Skeletal muscle tissue (tissue), 4 donors: Measurements from ENCODE around the gene C2CD3. TPM values are rescaled to one million over a fixed set of nuclear protein-coding genes. Genes with fewer than 3 reads are reported as not detected.
"Not testable (repeated sequence)": the region's sequence is repeated elsewhere in the genome, so short reads cannot be mapped to it uniquely, and the experiment has no call there.

Source experiments
- H3K27ac ChIP-seq: one replicate; pipeline ENCODE4 v1.7.0; 2013; ENCODE audit warnings: mild to moderate bottlenecking, low read depth, low read length, inconsistent platforms
- H3K27me3 ChIP-seq, 3 donors: one replicate each; pipeline ENCODE4 v1.7.0; 2013; ENCODE audit warnings: low read length in 3 of 3; ENCODE audit not compliant: control insufficient read depth in 3 of 3, insufficient read depth in 3 of 3
- H3K36me3 ChIP-seq, 3 donors: one replicate each; pipeline ENCODE4 v1.7.0; 2013; ENCODE audit warnings: low read length in 3 of 3; ENCODE audit not compliant: control insufficient read depth in 3 of 3, insufficient read depth in 3 of 3
- H3K4me1 ChIP-seq, 3 donors: one replicate each; pipeline ENCODE4 v1.7.0; 2013; ENCODE audit warnings: low read length in 3 of 3, mild to moderate bottlenecking in 3 of 3; ENCODE audit not compliant: control insufficient read depth in 3 of 3, insufficient read depth in 3 of 3
- H3K4me3 ChIP-seq, 3 donors: one replicate each; pipeline ENCODE4 v1.7.0; 2013; ENCODE audit warnings: low read length in 3 of 3
- H3K9ac ChIP-seq, 3 donors: one replicate each; pipeline ENCODE4 v1.7.0; 2013; ENCODE audit warnings: low read length in 3 of 3, mild to moderate bottlenecking in 3 of 3, moderate library complexity in 2 of 3, low read depth in 1 of 3
- H3K9me3 ChIP-seq, 3 donors: one replicate each; pipeline ENCODE4 v1.7.0; 2013; ENCODE audit warnings: low read length in 3 of 3; ENCODE audit not compliant: control insufficient read depth in 3 of 3
- total RNA-seq: library from RNA; depleted of rRNA; stranded (reverse); fragments of >200 nt; gene quantifications from one replicate; pipeline ENCODE4 v1.2.3, GENCODE V29; 2014
- donor health status: Osteomylitis.

C2CD3 gene
- total RNA-seq, 1 donor from 2014 or later = 13.6 TPM

DNA sequence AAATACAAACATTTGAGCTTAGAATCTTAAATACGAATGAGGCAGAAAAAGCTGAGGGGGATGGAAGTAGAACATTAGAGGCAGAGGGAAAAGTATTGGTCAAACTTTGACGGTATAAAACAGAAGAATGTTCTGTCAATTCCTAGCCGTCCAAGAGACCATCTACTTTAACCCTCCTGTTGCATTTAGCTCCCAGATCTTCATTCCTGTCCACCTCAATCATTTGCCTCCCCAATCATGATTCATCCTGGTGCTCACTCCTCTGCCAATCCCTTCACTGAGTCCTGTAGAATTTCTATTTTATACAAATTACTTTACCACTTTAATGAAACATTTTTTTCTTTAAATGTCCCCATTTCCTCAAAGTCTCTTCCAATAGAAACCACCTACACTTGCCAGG lies 28.2 kb downstream of the C2CD3 start:
- Histone ChIP-seq H3K4me3 (no peak overlapping the region), H3K36me3 (no peaks in the 10 kb centered on the region), H3K4me1 (peaks cover 12 to 37% (median 23%) of the 10 kb centered on the region in 3 donors), H3K27me3 (no peaks in the 10 kb centered on the region), H3K9ac (no peak overlapping the region), H3K27ac (no peak overlapping the region), H3K9me3 (no peaks in the 10 kb centered on the region)

DNA sequence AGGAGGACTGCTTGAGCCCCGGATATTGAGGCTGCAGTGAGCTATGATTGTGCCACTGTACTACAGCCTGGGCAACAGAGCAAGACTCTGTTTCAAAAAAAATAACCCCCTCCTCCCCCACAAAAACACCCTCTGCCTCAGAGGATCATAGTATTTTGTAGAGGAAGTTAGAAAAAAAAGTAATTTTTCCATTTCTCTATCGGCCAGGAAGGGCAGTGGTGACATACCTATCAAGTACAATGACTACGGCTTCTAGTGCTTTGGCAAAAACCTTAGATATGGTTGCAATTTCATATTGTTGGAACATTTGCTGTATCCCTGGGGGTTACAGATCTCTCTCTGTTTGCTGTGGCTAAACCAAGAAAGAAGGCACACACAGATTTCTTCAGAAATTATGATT lies 28.9 kb downstream of the C2CD3 start:
- no peaks in the 10 kb centered on the region for H3K9me3 ChIP-seq
- H3K4me3 ChIP-seq = no peak overlapping the region
- H3K36me3 ChIP-seq = no peaks in the 10 kb centered on the region
- H3K27me3 ChIP-seq = no peaks in the 10 kb centered on the region
- no peak overlapping the region for H3K27ac ChIP-seq
- peaks cover 12 to 31% (median 23%) of the 10 kb centered on the region in 3 donors for H3K4me1 ChIP-seq
- H3K9ac ChIP-seq = no peak overlapping the region

DNA sequence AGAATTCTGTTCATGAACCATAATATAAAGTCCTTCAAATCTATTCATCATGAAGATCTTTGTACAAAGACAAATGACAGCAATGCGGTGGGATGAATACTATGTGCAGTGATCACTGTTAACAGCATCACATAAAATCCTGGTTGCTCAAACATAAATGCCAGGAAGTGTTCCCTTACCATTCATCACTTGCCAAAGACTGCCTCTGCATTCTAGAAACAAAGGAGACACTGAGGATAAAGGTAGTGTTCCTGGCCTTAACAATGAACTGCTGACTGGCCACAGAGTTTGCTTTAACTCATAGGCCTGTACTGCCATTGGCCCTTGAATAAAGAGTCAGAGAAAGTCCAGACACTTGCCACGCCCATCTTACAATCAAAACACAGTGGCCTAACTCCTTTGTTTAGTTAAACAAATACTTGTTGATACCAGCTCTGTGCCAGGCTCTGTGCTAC lies 29.5 kb downstream of the C2CD3 start:
- Histone ChIP-seq H3K36me3 (peaks cover 0 to 3% (median 0%) of the 10 kb centered on the region in 3 donors), H3K27ac (no peak overlapping the region), H3K9me3 (no peaks in the 10 kb centered on the region), H3K27me3 (no peaks in the 10 kb centered on the region), H3K4me1 (peaks cover 12 to 31% (median 23%) of the 10 kb centered on the region in 3 donors), H3K9ac (no peak overlapping the region), H3K4me3 (no peak overlapping the region)

DNA sequence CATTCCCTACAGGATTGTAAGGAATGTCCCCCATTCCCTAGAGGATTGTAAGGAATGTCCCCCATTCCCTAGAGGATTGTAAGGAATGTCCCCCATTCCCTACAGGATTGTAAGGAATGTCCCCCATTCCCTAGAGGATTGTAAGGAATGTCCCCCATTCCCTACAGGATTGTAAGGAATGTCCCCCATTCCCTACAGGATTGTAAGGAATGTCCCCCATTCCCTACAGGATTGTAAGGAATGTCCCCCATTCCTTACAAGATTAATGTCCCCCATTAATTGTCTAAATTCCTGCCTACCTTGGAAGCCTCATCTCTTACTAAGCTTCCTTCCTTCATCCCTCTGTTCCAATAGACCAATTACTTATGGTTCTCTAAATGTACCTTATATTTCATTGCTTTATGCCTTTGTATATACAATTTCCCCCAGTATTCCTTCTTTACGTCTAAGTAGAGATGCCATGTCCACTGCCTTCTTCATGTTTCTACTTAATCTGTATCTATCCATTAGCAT lies 30.8 kb downstream of the C2CD3 start:
- Histone ChIP-seq H3K4me1 (peaks cover 12 to 31% (median 23%) of the 10 kb centered on the region in 3 donors), H3K27ac (peak overlapping the region; percentile 94)
- H3K36me3 ChIP-seq, H3K27me3 ChIP-seq, H3K9me3 ChIP-seq, H3K4me3 ChIP-seq, H3K9ac ChIP-seq: not testable (repeated sequence)

DNA sequence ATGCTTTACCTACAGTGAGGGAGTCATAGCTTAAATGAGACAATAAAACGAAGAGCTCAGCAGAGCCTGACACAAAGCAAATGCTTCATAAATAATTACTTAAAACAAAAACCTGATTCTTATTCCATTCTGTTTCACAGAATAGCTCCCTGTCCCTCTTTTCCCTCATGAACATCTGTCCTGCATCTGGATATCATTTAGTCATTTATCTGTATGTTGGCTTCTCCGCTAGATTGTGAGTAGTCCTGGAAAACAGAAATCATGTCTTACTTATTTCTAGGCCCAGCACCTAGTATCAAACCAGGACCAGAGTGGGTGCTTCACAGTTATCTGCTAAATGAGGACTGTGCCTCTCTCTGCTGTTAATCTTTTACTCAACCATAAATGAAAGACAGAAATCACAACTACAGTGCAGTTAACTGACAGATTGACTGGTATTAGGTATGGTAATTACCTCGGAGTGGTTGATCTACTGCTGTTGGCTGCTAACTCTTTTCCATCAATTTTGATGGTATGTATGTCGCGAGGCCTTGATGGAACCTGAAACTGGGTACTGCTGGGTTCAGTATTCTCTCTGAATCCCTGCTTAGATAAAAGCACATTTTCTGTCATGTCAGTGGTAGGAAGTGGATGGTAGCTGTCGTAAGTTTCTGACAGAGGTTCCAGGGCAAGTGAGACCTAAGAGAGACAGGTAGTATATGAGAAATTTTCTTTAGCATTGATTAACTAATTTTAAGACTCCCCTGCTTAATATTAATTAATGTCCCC lies 31.5 kb downstream of the C2CD3 start:
- Histone ChIP-seq H3K4me3 (no peak overlapping the region), H3K9ac (peak overlapping the region in 2 of 3 donors; percentile 8 to 66), H3K27me3 (no peaks in the 10 kb centered on the region), H3K4me1 (peaks cover 12 to 34% (median 23%) of the 10 kb centered on the region in 3 donors), H3K27ac (peak overlapping the region; percentile 94), H3K36me3 (peaks cover 0 to 6% (median 0%) of the 10 kb centered on the region in 3 donors), H3K9me3 (no peaks in the 10 kb centered on the region)

DNA sequence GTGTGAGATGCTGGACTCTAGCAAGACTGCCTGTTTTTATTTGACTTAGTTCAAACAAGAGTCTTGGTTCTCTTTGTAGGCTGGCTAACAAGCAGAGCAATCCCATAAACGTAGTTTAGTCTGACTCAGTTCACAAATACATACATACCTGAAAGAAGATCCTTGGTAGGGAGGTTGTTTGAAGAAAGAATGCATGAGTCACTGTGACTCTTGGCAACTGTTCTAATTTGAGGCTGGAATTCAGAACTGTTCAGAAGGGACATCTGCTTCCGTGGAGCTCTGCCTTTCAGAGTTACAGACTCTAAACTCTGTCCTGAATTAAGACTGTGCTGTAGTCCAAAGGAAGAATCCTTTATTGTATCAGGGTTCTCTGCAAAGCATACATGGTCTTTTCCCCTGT lies 32.2 kb downstream of the C2CD3 start:
- Histone ChIP-seq H3K9me3 (no peaks in the 10 kb centered on the region), H3K4me1 (peaks cover 12 to 34% (median 23%) of the 10 kb centered on the region in 3 donors), H3K9ac (peak overlapping the region; percentile 28 to 66 (median 41)), H3K4me3 (peak overlapping the region in 1 of 3 donors; percentile 49), H3K27me3 (no peaks in the 10 kb centered on the region), H3K27ac (peak overlapping the region; percentile 94), H3K36me3 (peaks cover 0 to 8% (median 0%) of the 10 kb centered on the region in 3 donors)

DNA sequence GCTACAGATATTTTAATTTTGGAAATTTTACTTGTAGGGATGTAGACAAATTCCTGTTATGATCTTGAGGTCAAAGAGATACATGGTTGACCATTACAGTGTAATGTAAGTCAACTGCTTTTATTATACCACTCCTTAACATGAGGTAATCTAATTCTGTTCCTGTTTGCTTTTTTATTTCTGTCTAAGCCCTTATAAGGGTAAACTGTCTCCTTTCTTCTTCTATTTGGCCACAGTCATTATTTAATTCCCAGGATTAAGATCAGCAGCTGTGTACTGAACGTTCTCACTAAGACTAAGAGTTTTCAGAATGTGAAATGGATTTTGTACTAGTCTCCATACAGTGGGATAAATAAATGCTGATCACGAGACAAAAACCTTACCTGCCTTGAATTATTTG lies 32.8 kb downstream of the C2CD3 start:
- Histone ChIP-seq H3K9ac (peak overlapping the region; percentile 28 to 51 (median 41)), H3K9me3 (no peaks in the 10 kb centered on the region), H3K4me3 (no peak overlapping the region), H3K27me3 (no peaks in the 10 kb centered on the region), H3K27ac (peak overlapping the region; percentile 94), H3K4me1 (peaks cover 12 to 34% (median 23%) of the 10 kb centered on the region in 3 donors), H3K36me3 (peaks cover 0 to 13% (median 0%) of the 10 kb centered on the region in 3 donors)

DNA sequence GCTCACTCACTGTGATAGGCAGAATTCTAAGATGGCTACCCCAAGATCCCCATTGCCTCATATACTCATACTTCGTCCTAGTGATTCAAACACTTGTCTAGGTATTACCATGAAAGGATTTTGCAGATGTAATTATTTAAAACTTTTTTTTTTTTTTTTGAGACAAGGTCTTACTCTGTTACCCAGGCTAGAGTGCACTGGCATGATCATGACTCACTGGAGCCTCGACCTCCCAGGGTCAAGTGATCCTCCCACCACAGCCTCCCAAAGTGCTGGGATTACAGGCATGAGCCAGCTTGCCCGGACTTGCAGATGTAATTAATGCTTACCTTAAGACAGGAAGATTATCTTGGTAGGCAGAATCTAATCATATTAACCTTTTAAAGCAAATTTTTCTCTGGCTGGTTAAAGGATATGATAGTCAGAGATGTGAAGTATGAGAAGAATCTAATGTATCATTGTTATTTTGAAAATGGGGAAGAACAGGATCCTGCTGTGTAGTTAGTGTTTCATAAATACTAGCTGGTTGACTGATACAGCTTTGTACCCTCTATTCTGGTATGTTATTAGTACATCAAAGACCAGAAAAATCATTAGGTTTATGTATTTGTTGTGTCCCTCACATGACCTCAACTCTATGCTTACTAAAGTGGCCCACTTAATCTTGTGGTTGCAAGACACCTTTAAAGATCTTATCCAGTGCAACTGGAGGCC lies 35.5 kb downstream of the C2CD3 start:
- Histone ChIP-seq H3K27me3 (no peaks in the 10 kb centered on the region), H3K9me3 (no peaks in the 10 kb centered on the region), H3K9ac (no peak overlapping the region), H3K4me3 (no peak overlapping the region), H3K27ac (no peak overlapping the region), H3K36me3 (peaks cover 0 to 21% (median 3%) of the 10 kb centered on the region in 3 donors), H3K4me1 (peaks cover 12 to 28% (median 19%) of the 10 kb centered on the region in 3 donors)

DNA sequence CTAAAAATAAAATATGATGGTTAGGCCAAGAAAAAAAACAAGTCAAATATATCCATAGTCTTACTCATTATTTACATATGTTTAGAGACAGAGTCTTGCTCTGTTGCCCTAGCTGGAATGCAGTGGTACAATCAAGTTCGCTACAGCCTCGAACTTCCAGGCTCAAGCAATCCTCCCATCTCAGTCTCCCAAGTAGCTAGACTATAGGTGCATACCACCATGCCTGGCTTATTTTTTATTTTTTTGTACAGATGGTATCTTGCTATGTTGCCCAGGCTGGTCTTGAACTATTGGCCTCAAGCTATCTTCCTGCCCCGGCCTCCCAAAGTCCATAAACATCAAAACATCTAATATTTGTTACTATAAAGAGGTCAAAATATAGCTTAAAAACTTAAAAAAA lies 36.1 kb downstream of the C2CD3 start:
- no peaks in the 10 kb centered on the region for H3K27me3 ChIP-seq
- H3K4me3 ChIP-seq = no peak overlapping the region
- no peaks in the 10 kb centered on the region for H3K9me3 ChIP-seq
- peaks cover 12 to 21% (median 18%) of the 10 kb centered on the region in 3 donors for H3K4me1 ChIP-seq
- H3K36me3 ChIP-seq = peaks cover 0 to 24% (median 3%) of the 10 kb centered on the region in 3 donors
- no peak overlapping the region for H3K27ac ChIP-seq
- H3K9ac ChIP-seq = no peak overlapping the region

DNA sequence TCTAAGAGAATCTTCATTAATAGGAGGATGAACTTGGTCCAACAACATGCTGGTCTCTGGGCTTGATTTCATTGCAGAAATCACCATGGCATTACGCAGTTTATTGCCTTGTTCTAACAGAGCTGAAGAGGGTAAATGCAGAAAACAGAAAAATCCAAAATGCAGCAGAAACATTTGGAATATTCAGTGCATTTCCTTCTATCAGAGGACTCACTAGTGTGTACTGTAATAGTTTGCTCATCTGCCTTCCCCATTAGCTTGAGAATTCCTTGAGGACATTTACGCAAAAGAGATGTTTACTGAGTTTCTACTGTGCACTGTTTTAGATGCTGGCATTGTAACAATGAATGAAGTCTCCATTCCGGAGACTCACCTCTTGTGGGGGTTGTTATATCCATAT lies 37.4 kb downstream of the C2CD3 start:
- no peak overlapping the region for H3K9ac ChIP-seq
- H3K27ac ChIP-seq = no peak overlapping the region
- no peaks in the 10 kb centered on the region for H3K9me3 ChIP-seq
- H3K4me1 ChIP-seq = peaks cover 5 to 9% (median 7%) of the 10 kb centered on the region in 3 donors
- H3K36me3 ChIP-seq = peaks cover 0 to 24% (median 3%) of the 10 kb centered on the region in 3 donors
- no peak overlapping the region for H3K4me3 ChIP-seq
- no peaks in the 10 kb centered on the region for H3K27me3 ChIP-seq
